PC-3 (cell line): ENCODE results near the gene EPC1.

ENCODE experiments used
- CTCF ChIP-seq: fragments of 300-600 bp; sonication (generic); conservative IDR thresholded peaks from 2 replicates; pipeline ENCODE4 v1.5.1; 2017; ENCODE audit warnings: antibody characterized with exemption, low read depth, mild to moderate bottlenecking, low read length
- EZH2 ChIP-seq: fragments of 300-600 bp; sonication (generic); IDR thresholded peaks from one replicate; pipeline ENCODE4 v1.6.1; 2017; ENCODE audit warnings: antibody characterized with exemption, mild to moderate bottlenecking, low read length; ENCODE audit not compliant: unreplicated experiment
- EZH2phosphoT487 ChIP-seq: fragments of 300-600 bp; sonication (generic); IDR thresholded peaks from 2 replicates; pipeline ENCODE4 v1.6.1; 2018; ENCODE audit warnings: mild to moderate bottlenecking, antibody characterized with exemption, low read length, borderline replicate concordance

GRCh38 chr10:32367793-32368453 is 21.0 kb upstream of the EPC1 start:
- TF ChIP-seq CTCF: peak; percentile 98
- no peak for TF ChIP-seq EZH2phosphoT487
- TF ChIP-seq EZH2: no peak
